GM12801 (cell line): ENCODE results near the gene AMH.

ENCODE experiments used
- CTCF ChIP-seq: IDR thresholded peaks from one replicate; pipeline ENCODE4 v1.5.1; 2011; ENCODE audit warnings: control low read depth; ENCODE audit not compliant: insufficient read length; ENCODE audit errors: extremely low read depth

Gene AMH

GRCh38 chr19:2273356-2274184 is 24.4 kb downstream of the AMH start:
- no peak for TF ChIP-seq CTCF

- TF ChIP-seq CTCF, result no peak
These were observed 25.1 kb downstream of the AMH start for GRCh38 chr19:2274185-2274711.

GRCh38 chr19:2274931-2275535 is 25.9 kb downstream of the AMH start:
- TF ChIP-seq CTCF, result no peak

GRCh38 chr19:2275588-2276428 is 26.7 kb downstream of the AMH start:
- TF ChIP-seq CTCF, result no peak

- no peak for TF ChIP-seq CTCF
These were observed 27.4 kb downstream of the AMH start for GRCh38 chr19:2276429-2276986.

GRCh38 chr19:2277138-2277537 is 28.0 kb downstream of the AMH start:
- TF ChIP-seq CTCF, result no peak
